Neural progenitor cell (in vitro differentiated cells): ENCODE results near the gene ANP32E.

Source experiments
- CTCF ChIP-seq: fragments of 200-600 bp; sonication (generic); IDR thresholded peaks from 2 replicates; pipeline ENCODE4 v1.5.1; 2017; ENCODE audit warnings: antibody characterized with exemption, mild to moderate bottlenecking
- EZH2 ChIP-seq: fragments of 200-600 bp; sonication (generic); IDR thresholded peaks from 2 replicates; pipeline ENCODE4 v1.6.1; 2017; ENCODE audit warnings: antibody characterized with exemption, mild to moderate bottlenecking, moderate library complexity

GRCh38 chr1:150213170-150214098, 22.5 kb downstream of the ANP32E start:
- TF ChIP-seq CTCF (peak; percentile 61), EZH2 (no peak)
